Measurements from ENCODE around the gene ANAPC7.

GRCh38 chr12:110366321-110367142, 37.0 kb downstream of the ANAPC7 start:
- TF ChIP-seq, protein P1, sequence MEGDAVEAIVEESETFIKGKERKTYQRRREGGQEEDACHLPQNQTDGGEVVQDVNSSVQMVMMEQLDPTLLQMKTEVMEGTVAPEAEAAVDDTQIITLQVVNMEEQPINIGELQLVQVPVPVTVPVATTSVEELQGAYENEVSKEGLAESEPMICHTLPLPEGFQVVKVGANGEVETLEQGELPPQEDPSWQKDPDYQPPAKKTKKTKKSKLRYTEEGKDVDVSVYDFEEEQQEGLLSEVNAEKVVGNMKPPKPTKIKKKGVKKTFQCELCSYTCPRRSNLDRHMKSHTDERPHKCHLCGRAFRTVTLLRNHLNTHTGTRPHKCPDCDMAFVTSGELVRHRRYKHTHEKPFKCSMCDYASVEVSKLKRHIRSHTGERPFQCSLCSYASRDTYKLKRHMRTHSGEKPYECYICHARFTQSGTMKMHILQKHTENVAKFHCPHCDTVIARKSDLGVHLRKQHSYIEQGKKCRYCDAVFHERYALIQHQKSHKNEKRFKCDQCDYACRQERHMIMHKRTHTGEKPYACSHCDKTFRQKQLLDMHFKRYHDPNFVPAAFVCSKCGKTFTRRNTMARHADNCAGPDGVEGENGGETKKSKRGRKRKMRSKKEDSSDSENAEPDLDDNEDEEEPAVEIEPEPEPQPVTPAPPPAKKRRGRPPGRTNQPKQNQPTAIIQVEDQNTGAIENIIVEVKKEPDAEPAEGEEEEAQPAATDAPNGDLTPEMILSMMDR (IDR thresholded peaks at IDR 0.05): no peak
- no peak for TF ChIP-seq POLR2A (IDR thresholded peaks at IDR 0.05)

Measured in body of pancreas (tissue), 4 donors.